Neutrophil (primary cell): ENCODE results near the gene SPRTN.

ENCODE experiments used
- H3K27ac ChIP-seq: fragments of 200-600 bp; sonication (generic); 2 replicates; pipeline ENCODE4 v1.5.1; 2016; ENCODE audit warnings: mild to moderate bottlenecking, moderate library complexity
- H3K27me3 ChIP-seq: fragments of 200-600 bp; sonication (generic); 2 replicates; pipeline ENCODE4 v1.6.0; 2016; ENCODE audit warnings: mild to moderate bottlenecking
- H3K36me3 ChIP-seq: fragments of 200-600 bp; sonication (generic); 2 replicates; pipeline ENCODE4 v1.5.1; 2017
- H3K4me1 ChIP-seq, 2 experiments: fragments of 200-600 bp in 1 of 2; sonication (generic) in 1 of 2; 1 replicate in 1 of 2; 2 replicates in 1 of 2; pipeline versions ENCODE4 v1.5.1 to v1.6.1; 2013 to 2016; ENCODE audit warnings: low read depth in 1 of 2, low read length in 1 of 2, mild to moderate bottlenecking in 1 of 2, moderate library complexity in 1 of 2; ENCODE audit not compliant: control insufficient read depth in 1 of 2, insufficient read depth in 1 of 2
- H3K4me3 ChIP-seq, 2 experiments: fragments of 200-600 bp in 1 of 2; sonication (generic) in 1 of 2; 1 replicate in 1 of 2; 2 replicates in 1 of 2; pipeline ENCODE4 v1.5.1; 2013 to 2016; ENCODE audit warnings: low read depth in 1 of 2, low read length in 1 of 2, mild to moderate bottlenecking in 1 of 2, moderate library complexity in 1 of 2
- H3K9me3 ChIP-seq: fragments of 200-600 bp; sonication (generic); 2 replicates; pipeline ENCODE4 v1.5.1; 2016
- CTCF ChIP-seq: fragments of 200-600 bp; sonication (generic); IDR thresholded peaks from 2 replicates; pipeline ENCODE4 v1.5.1; 2016; ENCODE audit warnings: antibody characterized with exemption

Gene SPRTN, protein sequence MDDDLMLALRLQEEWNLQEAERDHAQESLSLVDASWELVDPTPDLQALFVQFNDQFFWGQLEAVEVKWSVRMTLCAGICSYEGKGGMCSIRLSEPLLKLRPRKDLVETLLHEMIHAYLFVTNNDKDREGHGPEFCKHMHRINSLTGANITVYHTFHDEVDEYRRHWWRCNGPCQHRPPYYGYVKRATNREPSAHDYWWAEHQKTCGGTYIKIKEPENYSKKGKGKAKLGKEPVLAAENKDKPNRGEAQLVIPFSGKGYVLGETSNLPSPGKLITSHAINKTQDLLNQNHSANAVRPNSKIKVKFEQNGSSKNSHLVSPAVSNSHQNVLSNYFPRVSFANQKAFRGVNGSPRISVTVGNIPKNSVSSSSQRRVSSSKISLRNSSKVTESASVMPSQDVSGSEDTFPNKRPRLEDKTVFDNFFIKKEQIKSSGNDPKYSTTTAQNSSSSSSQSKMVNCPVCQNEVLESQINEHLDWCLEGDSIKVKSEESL

GRCh38 chr1:231338270-231339128, at the start of gene SPRTN:
SPRTN (plus strand) TSS chr1:231338293; CDS start chr1:231338384, 91 bp downstream.
- H3K9me3 ChIP-seq: no peaks in the 10 kb centered on the region
- peak within 1 kb of the TSS; percentile 92 to 99 for H3K4me3 ChIP-seq
- no peak for TF ChIP-seq CTCF
- peak within 1 kb of the TSS; percentile 96 for H3K27ac ChIP-seq
- H3K36me3 ChIP-seq: peaks cover 23% of the 10 kb centered on the region
- H3K4me1 ChIP-seq: peaks cover 59 to 61% of the 10 kb centered on the region in 2 experiments
- H3K27me3 ChIP-seq: no peaks in the 10 kb centered on the region

- TF ChIP-seq CTCF: no peak
- Histone ChIP-seq H3K27me3 (no peaks in the 10 kb centered on the region), H3K9me3 (no peaks in the 10 kb centered on the region), H3K4me3 (no peak overlapping the region), H3K27ac (no peak overlapping the region), H3K4me1 (no peaks in the 10 kb centered on the region), H3K36me3 (no peaks in the 10 kb centered on the region)
Measured at GRCh38 chr1:231295938-231296337, 42.2 kb upstream of the SPRTN start.

DNA sequence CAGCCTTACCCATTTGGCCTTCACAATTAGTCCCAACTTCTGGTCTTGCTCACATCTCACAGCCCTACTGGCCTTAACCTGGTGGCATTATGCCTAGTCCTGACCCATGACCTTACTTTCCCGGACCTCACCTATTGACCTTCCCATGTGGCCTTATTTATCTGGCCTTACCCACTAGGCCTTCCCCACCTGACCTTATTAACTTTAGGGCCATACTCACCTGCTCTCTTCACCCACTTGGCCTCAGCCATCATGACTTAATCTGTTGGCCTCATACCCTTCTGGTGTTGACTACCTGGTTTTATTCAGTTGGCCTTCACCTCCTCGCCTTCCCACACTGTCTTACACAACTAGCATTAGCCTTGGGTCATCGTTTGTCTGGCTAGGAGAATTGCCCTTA, 36.1 kb upstream of the SPRTN start:
- no peaks in the 10 kb centered on the region for H3K36me3 ChIP-seq
- no peak overlapping the region for H3K27ac ChIP-seq
- H3K4me1 ChIP-seq: no peaks in the 10 kb centered on the region
- H3K27me3 ChIP-seq: no peaks in the 10 kb centered on the region
- no peak overlapping the region for H3K4me3 ChIP-seq
- TF ChIP-seq CTCF: no peak
- H3K9me3 ChIP-seq: no peaks in the 10 kb centered on the region

- Histone ChIP-seq H3K4me1 (no peaks in the 10 kb centered on the region), H3K27me3 (no peaks in the 10 kb centered on the region), H3K9me3 (no peaks in the 10 kb centered on the region), H3K27ac (no peak overlapping the region), H3K4me3 (no peak overlapping the region), H3K36me3 (no peaks in the 10 kb centered on the region)
- no peak for TF ChIP-seq CTCF
Measured at GRCh38 chr1:231310391-231310934, 27.6 kb upstream of the SPRTN start.

DNA sequence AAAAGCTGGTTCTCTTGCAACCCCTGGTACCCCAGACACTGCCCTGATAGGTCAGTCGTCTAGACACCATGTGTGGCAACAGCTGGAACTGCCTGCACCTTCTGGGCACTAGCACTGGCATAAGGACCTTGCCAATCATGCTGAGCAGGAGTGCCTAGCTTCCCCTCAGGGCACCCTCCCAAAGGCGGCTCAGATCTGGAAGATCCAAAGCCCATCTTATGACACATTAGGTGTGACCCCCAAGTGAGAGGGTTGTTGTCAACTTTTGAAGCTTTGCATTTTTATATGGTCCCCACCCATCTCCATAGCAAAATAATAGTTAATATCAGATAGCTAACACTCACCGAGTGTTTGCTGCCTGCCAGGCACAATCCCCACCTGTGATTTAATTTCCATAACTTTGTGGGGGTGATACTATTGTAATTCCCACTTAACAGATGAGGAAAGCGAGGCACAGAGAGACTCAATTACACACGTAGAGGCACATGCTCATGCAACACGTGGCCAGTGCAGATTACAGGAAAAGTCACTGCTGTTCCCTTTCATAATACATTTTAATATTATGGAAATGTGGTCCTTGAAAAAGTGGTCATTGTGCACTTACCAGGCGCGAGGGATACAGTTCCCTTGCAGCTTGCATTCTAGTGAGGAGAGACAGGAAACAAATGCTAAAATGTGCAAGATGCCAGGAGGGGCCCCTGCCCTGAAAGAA, 26.2 kb upstream of the SPRTN start:
- Histone ChIP-seq H3K36me3 (no peaks in the 10 kb centered on the region), H3K4me3 (no peak overlapping the region), H3K27ac (no peak overlapping the region), H3K27me3 (no peaks in the 10 kb centered on the region), H3K9me3 (no peaks in the 10 kb centered on the region), H3K4me1 (no peaks in the 10 kb centered on the region)
- TF ChIP-seq CTCF: no peak
